ENCODE results near the gene TP53TG5. TPM values are rescaled to one million over a fixed set of nuclear protein-coding genes. Genes with fewer than 3 reads are reported as not detected.

TP53TG5 gene
- total RNA-seq, 4 donors from 2014 or later: not detected

DNA sequence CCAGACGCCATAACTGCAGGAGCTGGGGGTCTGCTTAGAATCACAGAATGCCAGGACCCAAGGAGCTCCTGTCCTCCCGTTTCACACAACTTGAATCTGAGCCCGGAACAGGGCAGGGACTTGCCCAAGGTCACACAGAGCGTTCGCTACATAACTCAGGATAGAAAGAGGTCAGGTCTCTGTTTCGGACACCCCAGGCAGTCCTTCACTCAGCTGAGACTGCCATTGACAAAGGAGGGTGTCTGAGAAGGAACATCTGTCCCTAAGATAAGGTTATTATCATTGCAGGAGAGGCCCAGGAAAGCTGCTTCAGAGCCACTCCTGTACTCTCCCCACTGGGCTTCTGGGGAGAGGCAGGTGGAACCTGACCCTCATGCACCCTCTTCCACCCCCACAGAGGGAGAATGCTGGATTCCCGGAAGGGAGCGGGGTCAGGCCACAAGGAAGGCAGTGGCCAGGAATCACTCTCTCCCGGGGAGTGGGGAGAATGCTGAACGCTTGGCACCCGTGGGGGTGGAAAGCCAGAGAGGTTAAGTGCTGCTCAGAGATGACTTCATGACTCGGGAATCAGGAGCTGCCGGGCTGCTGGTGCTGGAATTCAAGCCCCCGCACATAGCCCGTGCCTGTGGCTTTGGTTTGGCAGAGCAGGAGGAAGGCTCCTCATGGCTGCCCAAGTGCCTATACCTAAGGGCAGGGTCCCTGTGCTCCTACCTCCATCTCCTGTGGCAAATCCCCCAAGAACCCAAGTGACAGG lies 40.6 kb downstream of the TP53TG5 start:
- peak; percentile 87 to 90 for DNase-seq
- Histone ChIP-seq H3K27me3 (no peaks in the 10 kb centered on the region), H3K9me3 (no peaks in the 10 kb centered on the region), H3K4me3 (replicated peaks in 1 of 3) (no peak overlapping the region), H3K36me3 (peaks cover 8% of the 10 kb centered on the region in 2 donors), H3K27ac (peak overlapping the region; percentile 79 to 97 (median 93)), H3K4me1 (peaks cover 57 to 66% of the 10 kb centered on the region in 2 donors)
- TF ChIP-seq POLR2A (IDR thresholded peaks at IDR 0.05): peak in 1 of 2 donors; percentile 50
- TF ChIP-seq, protein P1, sequence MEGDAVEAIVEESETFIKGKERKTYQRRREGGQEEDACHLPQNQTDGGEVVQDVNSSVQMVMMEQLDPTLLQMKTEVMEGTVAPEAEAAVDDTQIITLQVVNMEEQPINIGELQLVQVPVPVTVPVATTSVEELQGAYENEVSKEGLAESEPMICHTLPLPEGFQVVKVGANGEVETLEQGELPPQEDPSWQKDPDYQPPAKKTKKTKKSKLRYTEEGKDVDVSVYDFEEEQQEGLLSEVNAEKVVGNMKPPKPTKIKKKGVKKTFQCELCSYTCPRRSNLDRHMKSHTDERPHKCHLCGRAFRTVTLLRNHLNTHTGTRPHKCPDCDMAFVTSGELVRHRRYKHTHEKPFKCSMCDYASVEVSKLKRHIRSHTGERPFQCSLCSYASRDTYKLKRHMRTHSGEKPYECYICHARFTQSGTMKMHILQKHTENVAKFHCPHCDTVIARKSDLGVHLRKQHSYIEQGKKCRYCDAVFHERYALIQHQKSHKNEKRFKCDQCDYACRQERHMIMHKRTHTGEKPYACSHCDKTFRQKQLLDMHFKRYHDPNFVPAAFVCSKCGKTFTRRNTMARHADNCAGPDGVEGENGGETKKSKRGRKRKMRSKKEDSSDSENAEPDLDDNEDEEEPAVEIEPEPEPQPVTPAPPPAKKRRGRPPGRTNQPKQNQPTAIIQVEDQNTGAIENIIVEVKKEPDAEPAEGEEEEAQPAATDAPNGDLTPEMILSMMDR (IDR thresholded peaks at IDR 0.05): no peak
- intact Hi-C loops (cut with DNase I): no loop called here
- 41 to 60% methylated on average over 12 to 15 of the region's 15 CpGs for WGBS, 2 donors

DNA sequence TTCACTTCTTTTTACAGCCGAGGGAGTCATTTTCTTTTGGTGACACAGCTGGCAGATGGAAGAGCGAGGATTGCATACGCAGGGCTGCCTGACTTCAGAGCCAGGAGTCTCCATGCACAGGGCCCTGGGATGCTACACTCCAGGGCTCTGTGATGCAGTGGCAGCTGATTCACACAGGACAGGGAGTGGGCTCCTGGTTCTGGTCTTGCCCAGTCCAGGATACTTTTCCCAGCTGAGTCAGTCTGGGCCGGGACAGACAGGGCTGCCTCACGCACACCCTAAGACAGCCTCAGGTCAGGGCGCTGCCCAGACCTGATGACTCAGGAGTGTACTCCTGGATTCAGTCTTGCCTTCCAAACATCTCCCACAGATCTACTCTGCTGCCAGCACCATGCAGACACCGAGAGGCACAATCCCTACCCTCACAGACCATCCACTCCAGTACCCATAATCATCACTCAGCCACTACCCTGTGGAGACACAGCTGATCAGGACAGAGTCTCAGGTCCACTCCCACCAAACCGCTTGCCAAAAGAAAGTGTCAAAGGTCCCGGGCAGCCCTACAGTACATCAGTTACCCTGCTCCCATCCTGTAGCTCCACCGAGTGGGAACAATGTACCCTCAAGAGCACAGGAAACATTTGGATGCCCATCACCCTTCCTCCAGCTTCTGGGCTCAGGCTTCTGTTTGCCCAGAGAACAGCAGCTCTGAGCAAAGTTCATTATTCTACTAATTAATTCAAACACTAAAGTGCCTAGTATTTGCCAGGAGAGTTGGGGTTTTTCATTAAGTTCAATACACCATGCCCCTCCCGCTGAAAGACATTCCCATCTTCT lies 41.4 kb downstream of the TP53TG5 start:
- intact Hi-C loops (cut with DNase I): no loop called here
- peak; percentile 71 to 72 for DNase-seq
- no peak overlapping the region for H3K4me3 ChIP-seq (replicated peaks in 1 of 3)
- peaks cover 53 to 59% of the 10 kb centered on the region in 2 donors for H3K4me1 ChIP-seq
- peaks cover 10 to 12% of the 10 kb centered on the region in 2 donors for H3K36me3 ChIP-seq
- peak in 1 of 2 donors; percentile 38 for TF ChIP-seq POLR2A (IDR thresholded peaks at IDR 0.05)
- TF ChIP-seq, protein P1 (IDR thresholded peaks at IDR 0.05): no peak
- no peaks in the 10 kb centered on the region for H3K27me3 ChIP-seq
- WGBS, 2 donors: 71 to 82% methylated on average over 11 of the region's 11 CpGs
- no peaks in the 10 kb centered on the region for H3K9me3 ChIP-seq
- peak overlapping the region; percentile 79 to 97 (median 93) for H3K27ac ChIP-seq

DNA sequence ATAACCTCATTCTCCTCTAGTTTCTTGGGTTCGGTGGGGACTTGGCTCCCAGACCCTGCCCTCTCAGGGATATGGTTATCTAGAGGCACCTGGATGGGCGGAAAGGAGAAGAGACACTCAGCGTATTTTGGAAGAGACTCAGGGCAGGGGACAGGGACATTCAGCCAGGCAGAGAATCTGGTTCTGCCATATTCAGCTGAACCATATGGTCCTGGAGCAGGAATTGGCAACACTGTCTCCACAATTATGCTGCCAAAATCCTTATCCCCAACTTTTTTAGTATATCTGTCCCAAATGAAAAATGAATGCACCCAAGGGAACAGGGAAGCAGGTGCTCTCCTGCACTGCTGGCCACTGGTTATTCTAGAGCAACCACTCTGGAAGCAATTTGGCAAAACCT lies 47.6 kb downstream of the TP53TG5 start:
- no peak for TF ChIP-seq POLR2A (IDR thresholded peaks at IDR 0.05)
- TF ChIP-seq, protein P1 (IDR thresholded peaks at IDR 0.05): no peak
- peak overlapping the region in 1 of 3 donors; percentile 12 for H3K27ac ChIP-seq
- H3K4me3 ChIP-seq (replicated peaks in 1 of 3): no peak overlapping the region
- no peak for DNase-seq
- H3K4me1 ChIP-seq: peaks cover 0 to 4% of the 10 kb centered on the region in 2 donors
- intact Hi-C loops (cut with DNase I): no loop called here
- H3K9me3 ChIP-seq: no peaks in the 10 kb centered on the region
- peaks cover 54 to 55% of the 10 kb centered on the region in 2 donors for H3K36me3 ChIP-seq
- H3K27me3 ChIP-seq: no peaks in the 10 kb centered on the region
- WGBS, 2 donors: 88 to 100% methylated on average over 3 of the region's 3 CpGs

DNA sequence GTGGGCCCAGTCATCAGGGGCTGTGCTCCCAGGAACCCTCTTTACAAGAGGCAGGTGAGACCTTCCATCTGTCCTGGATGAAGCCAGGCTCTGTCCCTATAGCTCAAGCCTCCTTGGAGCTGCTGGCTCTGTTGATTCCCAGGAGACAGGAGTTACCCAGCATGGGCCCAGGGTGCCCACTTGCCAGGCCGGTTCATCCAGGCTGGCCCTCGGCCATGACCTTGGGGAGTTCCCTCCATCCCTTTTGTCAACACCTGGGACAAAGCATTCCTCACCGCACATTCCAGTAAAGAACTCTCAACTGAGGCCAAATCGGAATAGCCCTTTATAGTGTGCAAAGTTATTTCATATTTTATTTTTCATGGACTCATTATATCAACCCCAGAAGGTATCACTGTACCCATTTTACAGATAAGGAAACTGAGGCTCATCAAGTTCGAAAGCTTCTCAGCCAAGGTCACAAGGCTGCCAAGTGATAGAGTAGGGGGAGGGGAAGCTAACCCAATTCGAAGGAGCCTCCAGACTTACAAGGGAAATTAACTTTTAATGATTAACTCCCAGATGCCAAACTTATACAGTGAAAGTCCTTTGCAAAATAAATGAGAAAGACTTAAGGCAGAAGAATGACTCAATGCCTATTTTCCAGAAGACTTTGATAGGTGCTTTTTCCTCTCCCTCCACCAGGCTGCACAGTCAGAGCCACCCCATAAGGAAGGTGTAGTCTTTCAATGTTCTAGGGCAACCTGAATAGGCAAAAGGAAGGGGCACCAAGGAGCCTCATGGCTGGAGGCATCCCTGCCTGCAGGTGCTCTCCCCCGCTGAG lies 48.4 kb downstream of the TP53TG5 start:
- TF ChIP-seq, protein P1 (IDR thresholded peaks at IDR 0.05): no peak
- no peak for TF ChIP-seq POLR2A (IDR thresholded peaks at IDR 0.05)
- H3K4me3 ChIP-seq (replicated peaks in 1 of 3): no peak overlapping the region
- peaks cover 52 to 57% of the 10 kb centered on the region in 2 donors for H3K36me3 ChIP-seq
- WGBS, 2 donors: 81 to 83% methylated on average over 7 of the region's 7 CpGs
- DNase-seq: peak in 1 of 2 donors; percentile 46
- no peaks in the 10 kb centered on the region for H3K27me3 ChIP-seq
- H3K9me3 ChIP-seq: no peaks in the 10 kb centered on the region
- peaks cover 0 to 4% of the 10 kb centered on the region in 2 donors for H3K4me1 ChIP-seq
- intact Hi-C loops (cut with DNase I): no loop called here
- H3K27ac ChIP-seq: no peak overlapping the region
